NB4 (cell line): ENCODE measurements around the gene ZNF366.
"Not testable (repeated sequence)": the region's sequence is repeated elsewhere in the genome, so short reads cannot be mapped to it uniquely, and the experiment has no call there.

Source experiments
- POLR2A ChIP-seq: IDR thresholded peaks from 2 replicates; pipeline ENCODE4 v1.6.1; 2011; ENCODE audit warnings: mild to moderate bottlenecking; ENCODE audit not compliant: insufficient read length; ENCODE audit errors: extremely low read depth
- TF ChIP-seq, protein P1 (sequence below): IDR thresholded peaks from one replicate; pipeline ENCODE4 v1.5.1; 2012; ENCODE audit warnings: low read depth, low read length

DNA sequence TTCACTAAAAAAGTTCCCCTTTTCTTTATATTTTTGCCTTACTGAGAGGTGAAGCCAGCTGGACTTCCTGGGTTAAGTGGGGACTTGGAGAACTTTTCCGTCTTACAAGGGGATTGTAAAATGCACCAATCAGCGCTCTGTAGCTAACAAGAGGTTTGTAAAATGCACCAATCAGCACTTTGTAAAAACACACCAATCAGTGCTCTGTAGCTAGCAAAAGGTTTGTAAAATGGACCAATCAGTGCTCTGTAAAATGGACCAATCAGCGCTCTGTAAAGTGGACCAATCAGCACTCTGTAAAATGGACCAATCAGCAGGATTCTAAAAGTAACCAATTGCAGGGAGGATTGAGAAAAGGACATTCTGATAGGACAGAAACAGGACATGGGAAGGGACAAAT, 102.4 kb downstream of the ZNF366 start:
- TF ChIP-seq, protein P1, sequence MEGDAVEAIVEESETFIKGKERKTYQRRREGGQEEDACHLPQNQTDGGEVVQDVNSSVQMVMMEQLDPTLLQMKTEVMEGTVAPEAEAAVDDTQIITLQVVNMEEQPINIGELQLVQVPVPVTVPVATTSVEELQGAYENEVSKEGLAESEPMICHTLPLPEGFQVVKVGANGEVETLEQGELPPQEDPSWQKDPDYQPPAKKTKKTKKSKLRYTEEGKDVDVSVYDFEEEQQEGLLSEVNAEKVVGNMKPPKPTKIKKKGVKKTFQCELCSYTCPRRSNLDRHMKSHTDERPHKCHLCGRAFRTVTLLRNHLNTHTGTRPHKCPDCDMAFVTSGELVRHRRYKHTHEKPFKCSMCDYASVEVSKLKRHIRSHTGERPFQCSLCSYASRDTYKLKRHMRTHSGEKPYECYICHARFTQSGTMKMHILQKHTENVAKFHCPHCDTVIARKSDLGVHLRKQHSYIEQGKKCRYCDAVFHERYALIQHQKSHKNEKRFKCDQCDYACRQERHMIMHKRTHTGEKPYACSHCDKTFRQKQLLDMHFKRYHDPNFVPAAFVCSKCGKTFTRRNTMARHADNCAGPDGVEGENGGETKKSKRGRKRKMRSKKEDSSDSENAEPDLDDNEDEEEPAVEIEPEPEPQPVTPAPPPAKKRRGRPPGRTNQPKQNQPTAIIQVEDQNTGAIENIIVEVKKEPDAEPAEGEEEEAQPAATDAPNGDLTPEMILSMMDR, result not testable (repeated sequence)
- not testable (repeated sequence) for TF ChIP-seq POLR2A
